Progenitor cell of endocrine pancreas (in vitro differentiated cells): Measurements from ENCODE around the gene SCUBE3. TPM values are rescaled to one million over a fixed set of nuclear protein-coding genes. Genes with fewer than 3 reads are reported as not detected.

Source experiments
- DNase-seq: peaks from one replicate; pipeline ENCODE4 v3.0.0; 2021; ENCODE audit warnings: low spot score; ENCODE audit not compliant: unreplicated experiment
- H3K27ac Mint-ChIP-seq: 2 replicates; pipeline ENCODE4 v1.8.0; 2021; ENCODE audit warnings: mild to moderate bottlenecking, moderate library complexity, mixed read lengths
- H3K27me3 Mint-ChIP-seq: 2 replicates; pipeline ENCODE4 v1.8.0; 2021; ENCODE audit warnings: mixed read lengths
- H3K36me3 Mint-ChIP-seq: 2 replicates; pipeline ENCODE4 v1.8.0; 2022; ENCODE audit warnings: mixed read lengths; ENCODE audit not compliant: insufficient read depth
- H3K4me1 Mint-ChIP-seq: 2 replicates; pipeline ENCODE4 v1.8.0; 2021; ENCODE audit warnings: low read depth, mixed read lengths
- H3K4me3 Mint-ChIP-seq: 2 replicates; pipeline ENCODE4 v1.8.0; 2021; ENCODE audit warnings: low read depth, mild to moderate bottlenecking, moderate library complexity, mixed read lengths
- H3K9me3 Mint-ChIP-seq: 2 replicates; pipeline ENCODE4 v1.8.0; 2021; ENCODE audit warnings: low read depth, mixed read lengths
- total RNA-seq: library from RNA; stranded (reverse); gene quantifications from 2 replicates; pipeline ENCODE4 v1.2.1, GENCODE V29; 2021
- TF ChIP-seq, protein P1 (sequence below): fragments of 200-600 bp; sonication (generic); IDR thresholded peaks from one replicate; pipeline ENCODE4 v1.5.0; 2021; ENCODE audit warnings: antibody characterized with exemption, mild to moderate bottlenecking; ENCODE audit not compliant: unreplicated experiment

The SCUBE3 gene
- total RNA-seq, 1 donor from 2014 or later: 31.1 TPM

DNA sequence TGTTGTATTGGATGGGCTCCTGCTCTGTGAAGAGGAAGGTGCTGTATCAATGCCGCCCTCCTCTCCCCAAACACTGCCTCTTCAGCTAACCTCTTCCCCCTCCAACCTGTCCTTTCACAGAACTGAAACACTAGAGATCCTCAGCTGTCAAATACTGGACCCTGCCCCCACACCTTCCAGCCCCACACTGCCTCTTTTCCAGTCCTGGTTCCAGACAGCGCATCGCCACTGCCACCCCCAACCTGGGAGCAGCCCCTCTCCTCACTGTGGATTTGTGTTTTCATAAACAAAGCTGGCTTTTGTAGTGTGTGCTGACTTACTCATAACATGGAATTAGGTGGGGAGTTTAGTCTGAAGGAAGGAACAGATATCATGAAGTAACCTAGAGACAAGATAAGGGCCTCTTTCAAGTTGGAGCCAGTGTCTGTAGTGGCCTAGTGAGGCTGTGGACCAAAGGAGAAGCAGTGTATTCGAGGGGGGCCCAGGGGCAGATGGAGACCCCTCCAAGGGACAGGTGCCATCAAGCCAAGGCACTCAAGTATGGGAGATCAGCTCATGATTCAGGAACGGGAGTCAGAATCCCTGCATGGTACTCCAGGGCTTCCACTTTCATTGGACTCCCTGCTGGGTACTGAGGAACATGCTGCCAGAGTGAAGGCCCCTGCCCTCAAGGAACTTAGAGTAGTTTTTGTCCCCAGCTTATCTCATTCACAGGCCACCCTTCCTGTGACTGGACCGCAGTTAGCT lies 2.1 kb downstream of the SCUBE3 start:
- H3K4me3 Mint-ChIP-seq: peak overlapping the region; percentile 76
- peaks cover 2% of the 10 kb centered on the region for H3K36me3 Mint-ChIP-seq
- H3K27me3 Mint-ChIP-seq: peaks cover 26% of the 10 kb centered on the region
- no peaks in the 10 kb centered on the region for H3K9me3 Mint-ChIP-seq
- no peak for DNase-seq
- peak overlapping the region; percentile 76 for H3K27ac Mint-ChIP-seq
- peaks cover 41% of the 10 kb centered on the region for H3K4me1 Mint-ChIP-seq
- TF ChIP-seq, protein P1, sequence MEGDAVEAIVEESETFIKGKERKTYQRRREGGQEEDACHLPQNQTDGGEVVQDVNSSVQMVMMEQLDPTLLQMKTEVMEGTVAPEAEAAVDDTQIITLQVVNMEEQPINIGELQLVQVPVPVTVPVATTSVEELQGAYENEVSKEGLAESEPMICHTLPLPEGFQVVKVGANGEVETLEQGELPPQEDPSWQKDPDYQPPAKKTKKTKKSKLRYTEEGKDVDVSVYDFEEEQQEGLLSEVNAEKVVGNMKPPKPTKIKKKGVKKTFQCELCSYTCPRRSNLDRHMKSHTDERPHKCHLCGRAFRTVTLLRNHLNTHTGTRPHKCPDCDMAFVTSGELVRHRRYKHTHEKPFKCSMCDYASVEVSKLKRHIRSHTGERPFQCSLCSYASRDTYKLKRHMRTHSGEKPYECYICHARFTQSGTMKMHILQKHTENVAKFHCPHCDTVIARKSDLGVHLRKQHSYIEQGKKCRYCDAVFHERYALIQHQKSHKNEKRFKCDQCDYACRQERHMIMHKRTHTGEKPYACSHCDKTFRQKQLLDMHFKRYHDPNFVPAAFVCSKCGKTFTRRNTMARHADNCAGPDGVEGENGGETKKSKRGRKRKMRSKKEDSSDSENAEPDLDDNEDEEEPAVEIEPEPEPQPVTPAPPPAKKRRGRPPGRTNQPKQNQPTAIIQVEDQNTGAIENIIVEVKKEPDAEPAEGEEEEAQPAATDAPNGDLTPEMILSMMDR: no peak

DNA sequence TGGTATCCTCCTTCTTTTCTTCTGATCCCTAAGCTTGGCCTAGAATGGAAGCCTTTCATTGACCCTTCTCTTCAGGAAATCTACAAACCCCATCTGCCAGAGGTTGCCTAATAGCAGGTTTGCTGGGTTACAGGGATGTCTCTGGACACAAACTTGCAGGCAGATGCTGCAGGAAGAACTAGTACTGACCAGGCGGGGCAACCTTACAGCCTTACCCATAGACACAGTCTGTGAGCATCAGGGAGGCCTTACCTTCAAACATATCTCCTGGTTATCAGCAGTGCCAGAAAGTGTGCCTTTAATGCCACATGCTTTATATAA lies 2.6 kb downstream of the SCUBE3 start:
- Mint-ChIP-seq H3K27ac (peak overlapping the region; percentile 61), H3K36me3 (peaks cover 2% of the 10 kb centered on the region), H3K27me3 (peaks cover 20% of the 10 kb centered on the region), H3K4me3 (no peak overlapping the region), H3K9me3 (no peaks in the 10 kb centered on the region), H3K4me1 (peaks cover 41% of the 10 kb centered on the region)
- TF ChIP-seq, protein P1: no peak
- no peak for DNase-seq

DNA sequence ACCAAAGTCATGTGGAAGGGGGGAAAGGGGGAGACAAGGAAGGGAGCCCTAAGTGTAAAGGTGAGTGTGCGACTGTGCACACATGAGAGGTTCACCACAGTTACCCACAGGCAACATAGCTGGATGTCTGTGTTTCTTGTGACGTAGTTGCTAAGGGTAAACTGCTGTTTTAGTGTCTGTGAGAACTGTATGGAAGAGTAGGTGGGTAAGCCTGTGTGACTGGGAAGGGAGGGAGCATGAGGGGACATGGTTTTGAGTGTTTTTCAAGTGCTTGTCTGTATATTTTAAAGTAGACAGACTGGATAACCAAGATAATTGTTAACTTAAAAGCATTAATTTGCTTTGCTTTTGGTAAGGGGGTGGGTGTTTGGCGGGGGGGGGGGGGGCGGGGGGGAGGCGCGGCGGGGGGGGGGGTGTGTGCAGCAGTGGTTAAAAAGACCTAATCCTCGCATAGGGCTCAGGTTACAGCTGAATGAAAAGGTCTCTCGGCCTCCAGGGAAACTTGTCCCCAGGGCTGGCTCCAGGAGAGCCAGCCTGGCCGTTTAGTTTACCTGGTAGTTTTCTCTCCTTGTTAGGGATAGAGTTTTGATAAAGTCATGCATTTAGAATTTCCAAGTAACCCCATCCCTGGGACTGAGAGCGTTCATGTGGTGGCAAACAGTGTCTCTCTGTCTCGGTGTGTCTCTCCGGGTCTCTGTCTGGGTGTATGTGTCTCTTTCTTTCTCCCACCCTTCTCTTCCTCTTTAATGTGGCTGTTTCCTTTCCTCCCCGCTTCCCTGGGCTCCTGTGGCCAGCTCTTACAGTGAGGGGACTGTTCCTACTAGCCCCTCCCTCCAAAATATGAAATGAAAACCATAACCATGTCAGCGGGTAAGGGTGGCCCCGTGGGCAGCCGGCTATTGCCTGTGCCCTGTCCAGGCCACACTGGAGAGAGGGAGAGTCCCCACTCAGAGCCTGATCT lies 3.4 kb downstream of the SCUBE3 start:
- H3K9me3 Mint-ChIP-seq: no peaks in the 10 kb centered on the region
- H3K27ac Mint-ChIP-seq: peak overlapping the region; percentile 88
- H3K4me3 Mint-ChIP-seq: peak overlapping the region; percentile 37
- H3K27me3 Mint-ChIP-seq: peaks cover 13% of the 10 kb centered on the region
- H3K36me3 Mint-ChIP-seq: peaks cover 2% of the 10 kb centered on the region
- TF ChIP-seq, protein P1: no peak
- no peak for DNase-seq
- peaks cover 41% of the 10 kb centered on the region for H3K4me1 Mint-ChIP-seq

DNA sequence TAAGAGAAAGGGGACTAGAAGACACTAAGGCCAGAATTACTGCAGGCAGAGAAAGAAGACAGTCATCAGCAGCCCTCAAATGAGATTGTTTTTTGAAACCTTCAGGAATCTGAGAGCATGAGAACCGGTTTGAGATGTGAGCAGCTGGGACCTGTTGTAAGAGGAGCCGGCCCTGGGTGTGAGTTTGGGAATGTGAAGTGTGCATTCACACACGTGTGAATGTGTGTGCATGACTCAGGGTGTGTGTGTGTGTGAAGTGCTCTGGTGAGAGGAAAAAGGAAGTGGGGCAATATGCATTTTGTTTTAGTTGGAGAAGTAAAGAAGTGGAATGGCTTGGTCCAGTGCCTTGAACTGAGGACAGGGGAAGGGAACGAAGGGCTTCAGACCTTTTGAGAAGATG lies 4.3 kb downstream of the SCUBE3 start:
- no peaks in the 10 kb centered on the region for H3K9me3 Mint-ChIP-seq
- TF ChIP-seq, protein P1: no peak
- peaks cover 2% of the 10 kb centered on the region for H3K36me3 Mint-ChIP-seq
- H3K27me3 Mint-ChIP-seq: peaks cover 4% of the 10 kb centered on the region
- DNase-seq: no peak
- peaks cover 39% of the 10 kb centered on the region for H3K4me1 Mint-ChIP-seq
- H3K27ac Mint-ChIP-seq: peak overlapping the region; percentile 12
- peak overlapping the region; percentile 9 for H3K4me3 Mint-ChIP-seq

DNA sequence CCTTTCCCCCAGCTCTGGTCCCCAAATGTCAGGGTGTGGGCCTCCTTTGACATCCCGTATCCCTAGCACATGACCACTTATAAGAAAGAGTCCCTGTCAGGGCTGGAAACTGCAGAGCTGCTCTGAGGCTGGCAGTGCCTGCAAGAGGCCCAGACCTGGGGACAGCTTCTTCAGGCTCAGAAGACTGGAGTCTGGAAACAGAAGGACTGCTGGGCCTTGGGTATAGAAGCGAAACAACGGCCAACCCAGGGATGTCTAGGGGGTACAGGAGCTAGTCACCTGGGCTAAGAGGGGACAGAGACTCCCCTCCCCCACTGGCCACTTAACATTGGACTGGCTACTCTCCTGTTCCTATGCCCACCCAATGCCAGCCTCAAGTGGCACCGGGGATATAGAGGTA lies 4.7 kb downstream of the SCUBE3 start:
- H3K36me3 Mint-ChIP-seq: peaks cover 2% of the 10 kb centered on the region
- no peak for DNase-seq
- no peaks in the 10 kb centered on the region for H3K9me3 Mint-ChIP-seq
- H3K27me3 Mint-ChIP-seq: no peaks in the 10 kb centered on the region
- TF ChIP-seq, protein P1: no peak
- no peak overlapping the region for H3K27ac Mint-ChIP-seq
- no peak overlapping the region for H3K4me3 Mint-ChIP-seq
- peaks cover 36% of the 10 kb centered on the region for H3K4me1 Mint-ChIP-seq
